ENCODE measurements around the gene DVL1. TPM values are rescaled to one million over a fixed set of nuclear protein-coding genes. Genes with fewer than 3 reads are reported as not detected.
A peak's percentile ranks its signal among the peaks of the same experiment; 100 is the strongest.

The DVL1 gene
- total RNA-seq, 1 experiment from 2014 or later, result 91.4 TPM

GRCh38 chr1:1360506-1361169 is 11.4 kb upstream of the DVL1 start:
- H3K4me1 Mint-ChIP-seq, result peaks cover 21% of the 10 kb centered on the region
- H3K27me3 Mint-ChIP-seq (ENCODE audit: low read depth), result peaks cover 30% of the 10 kb centered on the region
- no peaks in the 10 kb centered on the region for H3K36me3 Mint-ChIP-seq
- no peak overlapping the region for H3K4me3 Mint-ChIP-seq
- H3K9me3 Mint-ChIP-seq, result no peaks in the 10 kb centered on the region
- DNase-seq (ENCODE audit: low spot score) (peak; percentile 21), ATAC-seq (no peak)
- ChIA-PET CTCF (no interaction called here), POLR2A (interaction anchor here (1.0 kb wide), 1 partner anchor 38 kb away, joined by 3 read pairs; the partner anchor contains the start of gene CCNL2)
- H3K27ac Mint-ChIP-seq, result peak overlapping the region; percentile 62; the same call in 1 of the 2 replicates
- TF ChIP-seq ZNF263 (CRISPR knock-in tag; IDR thresholded peaks at IDR 0.05; ENCODE audit: low read depth), result no peak
- TF ChIP-seq PREB (CRISPR knock-in tag; IDR thresholded peaks at IDR 0.05; ENCODE audit: borderline replicate concordance), result no peak
- no peak for TF ChIP-seq TEAD1 (CRISPR knock-in tag; IDR thresholded peaks at IDR 0.05)

GRCh38 chr1:1359664-1360468 is 10.6 kb upstream of the DVL1 start:
- no peak overlapping the region for H3K27ac Mint-ChIP-seq
- H3K4me1 Mint-ChIP-seq, result peaks cover 21% of the 10 kb centered on the region
- ATAC-seq (no peak), DNase-seq (ENCODE audit: low spot score) (peak; percentile 15)
- no peaks in the 10 kb centered on the region for H3K9me3 Mint-ChIP-seq
- H3K36me3 Mint-ChIP-seq, result no peaks in the 10 kb centered on the region
- H3K27me3 Mint-ChIP-seq (ENCODE audit: low read depth), result peaks cover 28% of the 10 kb centered on the region
- ChIA-PET CTCF (interaction anchor here (1.9 kb wide), 1 partner anchor 11 kb away, joined by 8 read pairs; no protein-coding TSS in a partner anchor), POLR2A (interaction anchor here (1.0 kb wide), 1 partner anchor 39 kb away, joined by 3 read pairs; the partner anchor contains the start of gene CCNL2)
- no peak overlapping the region for H3K4me3 Mint-ChIP-seq
- no peak for TF ChIP-seq ZNF423 (CRISPR knock-in tag; IDR thresholded peaks at IDR 0.05)
- no peak for TF ChIP-seq SMAD4 (CRISPR knock-in tag; IDR thresholded peaks at IDR 0.05)
- TF ChIP-seq JAZF1 (CRISPR knock-in tag; IDR thresholded peaks at IDR 0.05), result no peak
- no peak for TF ChIP-seq GRHL2 (CRISPR knock-in tag; IDR thresholded peaks at IDR 0.05; ENCODE audit: insufficient replicate concordance, severe bottlenecking)
- TF ChIP-seq ZNF263 (CRISPR knock-in tag; IDR thresholded peaks at IDR 0.05; ENCODE audit: low read depth), result no peak
- TF ChIP-seq ZNF512 (CRISPR knock-in tag; IDR thresholded peaks at IDR 0.05; ENCODE audit: borderline replicate concordance), result no peak
- TF ChIP-seq CDX4 (CRISPR knock-in tag; IDR thresholded peaks at IDR 0.05; ENCODE audit: borderline replicate concordance), result no peak
- 0 out of 2 replicates have a peak, but pooled peaks have one; percentile 10 for TF ChIP-seq GABPB1 (CRISPR knock-in tag; IDR thresholded peaks at IDR 0.05)
- TF ChIP-seq MXD4 (CRISPR knock-in tag; IDR thresholded peaks at IDR 0.05; ENCODE audit: borderline replicate concordance), result no peak

- Mint-ChIP-seq H3K9me3 (no peaks in the 10 kb centered on the region), H3K27me3 (ENCODE audit: low read depth) (peaks cover 28% of the 10 kb centered on the region), H3K4me1 (peaks cover 21% of the 10 kb centered on the region), H3K4me3 (no peak overlapping the region), H3K36me3 (no peaks in the 10 kb centered on the region), H3K27ac (no peak overlapping the region)
- DNase-seq (ENCODE audit: low spot score), result no peak
- ATAC-seq, result no peak
- CTCF ChIA-PET, result interaction anchor here (1.9 kb wide), 1 partner anchor 12 kb away, joined by 8 read pairs; no protein-coding TSS in a partner anchor
- POLR2A ChIA-PET, result no interaction called here
- TF ChIP-seq MAX (CRISPR knock-in tag; IDR thresholded peaks at IDR 0.05) (no peak), HMGA2 (CRISPR knock-in tag; IDR thresholded peaks at IDR 0.05) (no peak), ZNF423 (CRISPR knock-in tag; IDR thresholded peaks at IDR 0.05) (no peak)
Observed at GRCh38 chr1:1359308-1359663, 10.1 kb upstream of the DVL1 start.

All from WTC11 (cell line).